Endothelial cell of umbilical vein (primary cell): ENCODE measurements around the gene SLC12A2.

Experiments
- CTCF ChIP-seq, 2 donors: IDR thresholded peaks; 1 replicate in 1 of 2; 2 replicates in 1 of 2; pipeline ENCODE4 v1.5.1; 2011; ENCODE audit warnings: low read length in 2 of 2, mild to moderate bottlenecking in 2 of 2, moderate library complexity in 2 of 2, control low read depth in 1 of 2, inconsistent platforms in 1 of 2, low read depth in 1 of 2; ENCODE audit not compliant: insufficient read depth in 1 of 2; ENCODE audit errors: extremely low read depth in 1 of 2
- EZH2 ChIP-seq: IDR thresholded peaks from 2 replicates; pipeline ENCODE4 v1.6.1; 2012; ENCODE audit warnings: borderline replicate concordance, low read depth, mild to moderate bottlenecking, moderate library complexity, low read length, inconsistent platforms; ENCODE audit not compliant: severe bottlenecking
- FOS ChIP-seq: IDR thresholded peaks from 2 replicates; pipeline ENCODE4 v1.6.1; 2011; ENCODE audit warnings: mild to moderate bottlenecking, low read length, moderate library complexity, borderline replicate concordance; ENCODE audit not compliant: insufficient read depth
- JUN ChIP-seq: IDR thresholded peaks from 2 replicates; pipeline ENCODE4 v1.6.1; 2011; ENCODE audit warnings: borderline replicate concordance, low read depth; ENCODE audit not compliant: insufficient read length, insufficient read depth
- MAX ChIP-seq: IDR thresholded peaks from 2 replicates; pipeline ENCODE4 v1.6.1; 2011; ENCODE audit not compliant: insufficient read depth, insufficient read length
- MYC ChIP-seq: IDR thresholded peaks from one replicate; pipeline ENCODE4 v1.6.1; 2011; ENCODE audit warnings: mild to moderate bottlenecking, low read depth, low read length
- POLR2A ChIP-seq: IDR thresholded peaks from 2 replicates; pipeline ENCODE4 v1.6.1; 2012; ENCODE audit warnings: low read depth, mild to moderate bottlenecking, control low read depth, low read length
- POLR2AphosphoS5 ChIP-seq: IDR thresholded peaks from 2 replicates; pipeline ENCODE4 v1.6.1; 2012; ENCODE audit warnings: low read depth, mild to moderate bottlenecking, control low read depth, low read length, moderate library complexity; ENCODE audit not compliant: insufficient read depth

- TF ChIP-seq MAX, result no peak
- no peak for TF ChIP-seq POLR2A
- TF ChIP-seq CTCF (IDR thresholded peaks at IDR 0.05; ENCODE audit: extremely low read depth in 1 of 2, insufficient read depth in 1 of 2, low read depth in 1 of 2, low read length in 2 of 2), result no peak
- no peak for TF ChIP-seq JUN
- TF ChIP-seq EZH2, result no peak
- TF ChIP-seq FOS, result no peak
- no peak for TF ChIP-seq POLR2AphosphoS5
- TF ChIP-seq MYC, result no peak
Observed at GRCh38 chr5:128228521-128228920, 145.0 kb downstream of the SLC12A2 start.
